AG20443 (cell line): ENCODE measurements around the gene FAM217B.
"Not testable (repeated sequence)": the region's sequence is repeated elsewhere in the genome, so short reads cannot be mapped to it uniquely, and the experiment has no call there.

Experiments
- DNase-seq: peaks from one replicate; pipeline ENCODE4 v3.0.0; 2012; ENCODE audit warnings: low spot score, mixed read lengths

Gene FAM217B

DNA sequence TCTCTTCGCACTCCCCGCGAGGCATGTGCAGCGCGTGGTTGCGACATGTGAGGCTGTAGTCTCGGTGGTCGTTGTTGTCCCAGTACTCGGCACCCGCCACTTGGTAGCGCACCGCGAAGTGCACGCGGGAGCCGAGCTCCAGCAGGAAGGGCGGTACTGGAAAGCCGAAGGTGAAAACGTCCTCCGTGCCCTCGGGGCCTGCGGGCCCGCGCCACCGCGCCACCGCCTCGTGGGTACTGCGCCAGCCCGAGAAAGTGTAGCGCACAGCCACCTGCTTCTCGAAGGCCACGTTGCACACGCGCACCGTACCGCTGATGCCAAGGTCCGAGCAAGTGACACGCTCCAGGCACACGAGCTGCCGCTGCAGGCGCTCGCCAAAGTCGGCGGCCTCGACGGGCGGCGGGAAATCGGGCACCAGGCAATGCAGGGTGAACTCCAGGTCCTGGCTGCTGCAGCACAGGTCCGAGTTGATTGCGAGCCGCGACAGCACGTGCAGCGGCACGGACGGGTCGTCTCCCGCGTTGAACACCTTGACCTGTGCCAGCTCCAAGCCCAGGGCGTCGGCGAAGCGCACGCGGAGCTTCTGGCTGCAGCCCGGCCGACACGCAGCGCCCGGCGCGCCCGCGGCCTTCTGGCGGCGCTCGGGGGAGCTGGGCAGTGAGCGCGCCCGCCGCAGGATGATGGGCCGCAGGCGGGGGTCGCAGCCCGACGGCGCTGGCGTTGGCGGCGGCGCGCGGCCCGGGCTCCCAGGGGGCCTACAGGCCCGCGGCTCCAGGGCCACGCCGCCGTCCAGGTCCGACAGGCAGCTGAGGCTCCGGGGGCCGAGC is 924 bp upstream of the FAM217B start:
- peak; percentile 37 for DNase-seq

DNA sequence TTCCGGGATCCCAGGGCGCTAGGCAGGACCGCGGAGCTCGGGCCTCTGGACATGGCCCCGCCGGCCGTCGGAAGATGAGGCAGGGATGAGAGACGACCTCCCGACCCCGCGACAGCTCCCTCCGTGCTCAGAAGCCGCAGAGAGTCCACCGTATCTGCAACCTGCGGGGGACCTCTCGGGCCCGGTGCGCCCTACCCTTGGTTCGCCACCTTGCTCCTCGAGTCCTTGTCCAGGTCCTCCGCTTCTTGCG is 385 bp upstream of the FAM217B start:
- DNase-seq: no peak

DNA sequence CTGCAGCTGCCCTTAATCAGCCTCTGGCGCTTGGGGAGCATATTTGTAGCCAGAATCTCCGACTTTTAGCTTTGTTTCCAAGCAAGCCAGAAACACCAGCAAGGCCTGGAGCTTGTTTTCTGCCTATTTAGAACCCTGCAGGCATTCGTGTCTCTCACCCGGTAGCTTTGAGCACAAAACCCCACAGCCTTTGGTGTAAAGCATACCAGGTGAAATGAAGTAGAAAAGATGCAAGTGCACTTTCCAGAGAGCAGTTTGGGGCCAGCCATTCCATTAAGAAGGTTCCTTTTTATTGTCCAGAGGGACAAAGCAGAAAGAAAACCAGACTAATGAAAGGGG is 736 bp downstream of the FAM217B start:
- DNase-seq: no peak

DNA sequence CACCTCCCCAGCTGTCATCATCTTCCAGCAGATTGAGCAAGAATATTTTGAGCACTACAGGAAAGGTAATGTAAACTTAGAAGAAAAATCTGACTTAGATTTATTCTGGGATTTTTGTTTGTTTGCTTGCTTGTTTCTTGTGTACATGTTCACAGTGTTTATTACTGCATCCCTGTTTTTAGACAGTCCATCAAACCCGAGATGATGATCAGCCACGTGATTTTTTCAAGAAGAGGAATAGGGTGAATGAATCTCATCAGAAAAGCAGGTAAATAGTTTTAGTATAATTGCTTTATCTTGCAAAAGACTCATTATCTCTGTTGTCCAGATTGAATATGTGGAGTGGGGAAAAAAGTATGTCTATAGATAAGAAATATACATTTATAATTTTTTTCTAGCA is 2.1 kb downstream of the FAM217B start:
- no peak for DNase-seq

DNA sequence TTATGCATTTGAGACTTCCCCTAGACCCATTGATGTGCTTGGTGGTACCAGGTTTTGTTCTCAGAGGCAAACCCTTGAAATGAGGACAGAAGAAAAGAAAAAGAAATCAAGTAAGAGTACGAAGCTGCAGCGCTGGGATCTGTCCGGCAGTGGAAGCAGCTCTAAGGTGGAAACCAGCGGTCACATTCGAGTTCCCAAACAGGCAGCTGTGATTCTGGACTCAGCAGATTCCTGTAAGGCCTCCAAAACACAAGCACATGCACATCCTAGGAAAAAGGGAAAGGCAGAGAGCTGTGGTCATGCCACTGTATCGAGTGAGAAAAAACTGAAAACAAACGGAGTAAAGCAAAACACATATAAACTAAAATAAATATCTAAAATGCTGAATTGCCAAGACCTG is 4.5 kb downstream of the FAM217B start:
- no peak for DNase-seq

DNA sequence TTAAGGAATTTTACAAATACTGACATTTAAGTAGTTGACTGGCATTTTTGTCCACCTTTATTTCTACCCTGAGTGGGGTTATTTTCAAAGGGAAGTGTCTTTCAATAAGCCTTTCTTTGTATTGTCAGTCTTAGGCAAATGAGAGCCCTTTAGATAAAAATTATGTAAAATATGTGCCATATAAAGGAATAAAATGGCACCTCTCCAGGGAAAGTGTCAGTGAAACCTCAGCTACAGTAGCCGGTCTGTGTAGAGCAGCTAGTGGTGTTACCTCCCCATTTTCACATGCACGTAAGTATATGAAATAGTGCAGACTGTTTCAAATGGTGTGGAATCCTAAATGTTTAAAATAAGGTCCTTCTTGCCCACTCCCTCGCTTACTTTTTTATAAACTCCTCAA is 5.0 kb downstream of the FAM217B start:
- no peak for DNase-seq

DNA sequence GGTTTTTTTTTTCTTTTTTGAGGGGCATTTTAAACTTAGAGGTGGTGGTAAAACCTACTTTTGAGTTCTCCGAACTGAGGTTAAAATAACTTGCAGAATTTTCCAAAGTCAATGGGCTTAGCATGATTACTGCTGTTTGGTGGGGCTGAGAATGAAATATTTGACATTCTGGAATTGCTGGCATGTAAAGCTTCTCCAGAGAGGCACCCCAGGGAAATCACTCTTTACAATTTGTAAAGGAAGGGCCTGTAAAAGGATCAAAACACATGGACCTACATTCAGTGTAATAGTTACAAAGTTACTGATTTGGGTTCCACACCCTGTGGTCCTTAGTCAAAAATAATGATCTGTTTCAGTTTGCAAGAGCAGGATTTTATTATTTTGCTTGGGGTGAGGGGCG is 5.5 kb downstream of the FAM217B start:
- no peak for DNase-seq

DNA sequence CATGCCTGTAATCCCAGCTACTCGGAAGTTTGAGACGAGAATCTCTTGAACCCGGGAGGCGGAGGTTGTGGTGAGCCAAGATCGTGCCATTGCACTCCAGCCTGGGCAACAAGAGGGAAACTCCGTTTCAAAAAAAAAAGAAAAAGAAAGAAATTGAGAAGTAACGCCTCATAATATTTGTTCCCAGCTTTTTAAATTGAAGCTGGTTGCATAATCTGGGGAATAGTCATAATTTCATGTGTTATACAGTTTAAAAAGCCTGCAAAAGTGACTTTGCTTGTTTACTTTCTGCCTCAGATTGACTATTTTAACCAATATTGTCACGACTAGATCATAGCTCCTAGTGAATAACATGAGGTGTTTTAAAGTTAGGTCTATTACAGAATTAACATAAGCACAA is 7.2 kb downstream of the FAM217B start:
- no peak for DNase-seq

DNA sequence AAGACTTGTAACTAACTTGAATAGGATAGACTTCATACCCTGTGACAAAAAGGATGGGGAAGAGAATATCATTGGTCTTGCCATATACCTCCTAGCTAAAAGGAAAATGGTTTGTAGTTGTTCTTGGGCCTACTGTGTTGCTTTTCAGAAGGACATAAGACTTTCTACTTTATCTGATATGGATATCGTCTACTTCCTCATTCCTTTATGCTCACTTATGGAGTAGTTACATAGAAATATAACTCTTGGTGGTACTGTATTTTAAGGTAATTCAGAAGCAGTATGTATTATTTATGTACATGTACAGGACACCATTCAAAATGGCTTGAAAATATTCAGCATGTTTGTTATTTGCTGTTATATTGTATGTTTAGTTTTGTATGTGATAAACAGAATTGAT is 8.0 kb downstream of the FAM217B start:
- no peak for DNase-seq

DNA sequence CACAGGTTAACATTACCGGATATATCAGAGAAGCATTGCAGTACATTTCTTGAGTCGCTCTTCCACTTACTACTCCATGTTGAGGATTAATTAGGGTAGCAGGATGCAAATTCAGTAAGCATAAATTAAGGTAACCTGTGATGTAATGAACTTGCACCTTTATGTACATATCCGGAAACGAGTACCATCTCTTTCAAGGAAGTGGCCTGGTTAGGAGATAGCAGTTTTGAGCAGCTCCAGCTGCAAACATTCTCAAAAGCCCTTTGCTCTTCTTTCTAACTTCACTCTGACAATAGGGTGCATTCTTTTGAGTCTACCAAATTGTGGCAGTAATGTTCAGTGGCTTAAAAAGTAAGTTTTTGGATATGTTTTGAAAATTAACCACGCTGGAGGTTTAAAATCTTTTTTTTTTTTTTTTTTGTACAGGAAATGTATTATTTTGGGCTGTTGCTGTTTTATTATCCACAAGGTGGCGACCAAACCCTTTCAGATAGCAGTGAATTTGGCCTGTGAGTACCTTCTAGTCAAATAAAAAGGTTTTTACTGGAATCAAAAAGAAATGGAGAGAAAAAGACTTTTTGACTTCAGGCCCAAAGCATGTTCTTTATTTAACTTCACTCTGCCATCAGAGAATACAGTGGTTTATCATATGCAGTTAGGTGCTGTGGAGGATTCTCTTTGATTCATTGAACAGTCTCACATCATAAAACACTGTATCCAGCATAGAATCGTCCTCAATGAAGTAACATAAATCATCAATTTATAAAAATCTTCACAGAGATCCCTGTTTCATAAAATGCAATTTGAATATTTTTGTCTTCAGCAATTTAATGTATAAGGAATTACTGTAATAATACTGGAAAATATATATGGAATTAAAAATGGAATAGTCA is 8.9 kb downstream of the FAM217B start:
- DNase-seq: peak; percentile 30

DNA sequence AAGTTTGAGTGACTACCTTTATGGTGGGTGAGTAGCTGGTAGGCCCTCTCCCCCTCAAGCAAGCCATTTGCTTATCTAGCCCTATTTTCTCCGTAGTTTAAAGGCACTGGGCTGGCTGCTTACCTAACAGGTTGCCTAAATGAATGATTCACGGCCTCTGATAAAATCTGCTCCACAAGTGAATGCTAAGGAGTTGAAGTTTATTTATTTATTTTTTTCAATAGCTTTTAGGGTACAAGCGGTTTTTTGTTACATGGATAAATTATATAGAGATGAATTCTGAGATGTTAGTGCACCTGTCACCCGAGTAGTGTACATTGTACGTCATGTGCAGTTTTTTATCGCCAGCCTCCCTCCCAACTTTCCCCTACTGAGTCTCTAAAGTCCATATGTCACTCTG is 9.7 kb downstream of the FAM217B start:
- no peak for DNase-seq

DNA sequence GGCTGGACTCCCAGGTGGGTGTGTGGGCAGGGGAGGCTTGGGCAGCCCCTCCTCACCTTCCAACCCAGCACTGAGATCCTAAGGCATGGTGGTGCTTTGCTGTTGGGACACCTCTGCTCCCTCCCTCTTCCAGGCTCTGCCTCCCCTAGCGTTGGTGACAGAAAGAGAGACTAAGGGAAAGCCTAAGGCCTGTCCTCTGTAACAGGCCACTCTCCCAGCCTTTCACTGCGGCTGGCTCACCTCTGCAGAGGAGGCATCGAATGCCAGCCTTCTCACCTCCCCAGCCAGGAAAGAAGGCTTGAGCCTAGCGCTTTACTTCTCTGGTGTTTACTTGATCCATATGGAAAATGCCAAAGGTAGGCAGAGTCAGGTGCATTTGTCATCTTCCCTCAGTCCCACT is 14.5 kb downstream of the FAM217B start:
- no peak for DNase-seq

DNA sequence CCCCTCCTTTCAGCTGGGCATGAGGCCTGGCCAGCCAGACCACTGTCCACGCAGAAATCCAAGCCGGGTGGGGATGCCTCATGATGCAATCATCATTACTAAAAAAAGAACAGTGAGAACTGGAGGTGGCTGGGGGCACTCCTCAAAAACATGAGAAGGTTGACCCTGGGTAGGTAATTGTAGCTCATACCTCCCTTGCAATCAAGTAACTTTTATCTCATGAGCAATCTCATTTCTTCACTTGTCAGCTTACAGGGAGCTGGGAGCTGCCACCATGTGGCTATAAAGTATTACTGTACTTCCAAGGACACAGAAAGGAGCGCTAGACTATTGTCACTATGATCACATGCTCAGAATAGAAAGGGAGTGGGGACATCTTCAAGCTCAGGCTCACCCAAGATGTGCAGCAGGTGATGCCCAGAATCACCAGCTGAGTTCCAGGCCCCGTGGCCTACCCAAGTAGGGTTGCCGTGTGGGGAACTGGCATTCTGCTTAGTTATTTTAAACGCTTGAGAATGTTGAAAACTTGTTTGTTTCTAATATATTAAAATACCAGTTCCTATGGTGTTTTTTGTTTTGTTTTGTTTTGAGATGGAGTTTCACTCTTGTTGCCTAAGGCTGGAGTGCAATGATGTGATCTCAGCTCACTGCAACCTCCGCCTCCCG is 15.1 kb downstream of the FAM217B start:
- peak; percentile 40 for DNase-seq

DNA sequence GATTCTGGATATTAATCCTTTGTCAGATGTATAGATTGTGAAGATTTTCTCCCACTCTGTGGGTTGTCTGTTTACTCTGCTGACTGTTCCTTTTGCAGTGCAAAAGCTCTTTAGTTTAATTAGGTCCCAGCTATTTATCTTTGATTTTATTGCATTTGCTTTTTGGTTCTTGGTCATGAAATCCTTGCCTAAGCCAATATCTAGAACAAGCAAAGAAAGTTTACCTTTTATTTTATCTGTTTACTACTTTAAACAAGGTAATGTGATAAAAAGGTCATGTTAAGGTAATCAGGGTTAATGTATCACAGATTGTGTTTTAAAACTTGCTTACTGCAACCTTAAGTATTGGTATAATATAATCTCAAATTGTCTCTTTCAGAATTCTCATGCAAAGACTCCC is 17.4 kb downstream of the FAM217B start:
- DNase-seq: not testable (repeated sequence)

DNA sequence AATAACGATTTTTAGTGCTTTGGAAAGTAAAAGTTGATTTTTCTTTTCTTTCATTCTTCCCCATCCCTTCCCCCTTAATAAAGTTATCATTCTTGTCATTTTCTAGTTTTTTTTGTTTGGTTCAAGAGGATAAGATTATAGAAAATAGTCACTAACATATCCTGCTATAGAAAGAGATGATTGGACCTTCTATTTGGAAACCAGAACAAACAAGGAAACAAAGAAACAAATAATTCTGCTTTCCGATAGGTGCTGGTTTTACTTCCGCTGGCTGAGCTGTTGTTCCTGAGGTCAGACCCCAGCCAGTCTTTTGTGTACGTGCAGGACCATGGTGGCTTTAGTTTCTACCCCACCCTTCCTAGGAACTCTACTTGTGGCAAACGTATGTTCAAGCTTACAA is 17.9 kb downstream of the FAM217B start, which contains the start of gene CDH26:
TSS of gene CDH26 (plus strand) at position 301 of the 400 bp plus-strand sequence. CDS start 304 bp downstream, outside the sequence.
- DNase-seq: no peak

DNA sequence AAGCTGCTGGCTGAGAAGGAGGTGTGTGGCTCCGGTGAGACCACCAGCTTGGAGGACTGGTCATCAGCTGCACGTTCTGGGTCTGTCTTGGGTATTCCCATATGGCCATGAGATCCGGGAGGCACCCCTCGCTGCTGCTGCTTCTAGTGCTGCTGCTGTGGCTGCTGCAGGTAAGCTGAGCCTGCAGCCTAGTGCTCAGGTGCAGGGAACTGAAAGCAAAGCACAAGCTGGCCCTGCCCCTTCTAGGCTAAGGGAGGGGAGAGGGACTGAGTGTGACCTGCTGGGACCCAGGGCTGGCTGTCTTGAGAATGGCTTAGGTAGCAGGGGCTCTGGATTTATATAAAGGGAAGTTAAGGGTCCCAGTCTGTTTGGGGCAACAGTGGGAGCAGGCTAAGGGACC is 18.4 kb downstream of the FAM217B start:
- no peak for DNase-seq

DNA sequence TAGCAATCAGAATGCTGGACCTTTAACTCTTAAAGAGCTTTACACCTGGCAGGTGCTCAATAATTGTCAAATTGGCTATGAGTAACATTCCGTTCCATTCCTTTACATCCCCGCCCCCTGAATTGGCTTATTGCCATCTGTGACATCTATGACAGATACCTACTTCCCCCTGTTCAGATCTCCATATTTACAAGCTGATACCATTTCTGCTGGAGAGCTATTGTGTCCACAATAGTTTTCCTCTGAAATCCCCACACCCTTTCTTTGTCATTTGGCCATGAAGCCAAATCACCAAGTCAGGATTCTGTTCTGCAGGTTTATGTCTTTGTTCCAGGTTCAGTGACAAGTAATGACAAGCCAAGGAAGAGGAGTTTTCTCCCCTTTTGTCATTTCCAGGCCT is 21.2 kb downstream of the FAM217B start:
- DNase-seq: no peak

DNA sequence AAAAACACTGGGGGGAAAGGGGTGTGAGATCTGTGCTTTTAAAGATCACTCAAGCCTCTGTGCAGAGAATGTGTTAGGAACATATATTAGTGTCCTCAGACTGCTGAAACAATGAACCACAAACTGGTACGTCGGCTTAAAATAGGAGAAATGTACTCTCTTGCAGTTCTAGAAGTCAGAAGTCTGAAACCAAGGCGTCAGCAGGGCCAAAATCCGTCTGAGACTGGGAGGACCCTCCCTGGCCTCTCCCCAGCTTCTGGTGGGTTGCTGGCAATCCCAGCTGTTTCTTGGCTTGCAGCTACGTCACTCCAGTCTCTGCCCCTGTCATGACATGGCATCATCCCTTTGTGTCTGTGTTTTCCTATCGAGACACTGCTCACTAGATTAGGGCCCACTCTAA is 22.0 kb downstream of the FAM217B start:
- no peak for DNase-seq

DNA sequence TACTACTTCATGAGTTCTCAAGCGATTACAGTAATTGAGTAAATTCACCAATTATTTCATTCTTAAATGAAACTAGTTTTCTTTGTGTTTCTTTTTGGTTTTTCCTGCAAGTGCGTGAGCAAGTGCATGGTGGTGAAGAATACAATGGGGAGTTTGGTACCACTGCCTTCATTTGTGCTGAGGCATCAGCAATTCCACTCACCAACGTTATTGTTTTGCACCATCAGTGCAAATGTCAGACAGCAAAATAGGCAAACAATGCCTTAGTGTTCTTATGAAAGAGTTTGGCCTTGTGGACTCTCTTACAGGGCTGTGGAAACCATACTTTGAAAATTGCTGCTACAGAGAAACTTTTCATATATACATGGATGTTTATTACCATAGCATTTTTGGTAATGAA is 26.2 kb downstream of the FAM217B start:
- DNase-seq: no peak

DNA sequence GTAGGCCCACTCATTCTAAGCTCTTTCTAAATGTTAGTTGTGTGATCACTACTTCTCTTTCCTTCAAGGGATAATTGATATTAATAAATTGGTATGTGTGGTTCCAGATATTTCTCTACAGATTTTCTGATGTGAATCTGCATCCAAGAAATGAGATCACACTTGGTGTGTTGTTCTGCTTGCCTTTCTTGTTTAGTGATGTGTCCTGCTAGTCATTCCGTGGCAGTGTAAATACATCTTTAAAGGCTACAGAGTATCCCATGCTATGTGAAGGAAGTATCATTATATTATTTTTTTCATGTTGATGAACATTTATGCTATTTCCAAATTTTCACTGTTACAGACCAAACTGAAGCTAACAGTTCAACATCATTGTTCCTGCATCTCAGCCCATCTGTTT is 31.2 kb downstream of the FAM217B start:
- DNase-seq: no peak

DNA sequence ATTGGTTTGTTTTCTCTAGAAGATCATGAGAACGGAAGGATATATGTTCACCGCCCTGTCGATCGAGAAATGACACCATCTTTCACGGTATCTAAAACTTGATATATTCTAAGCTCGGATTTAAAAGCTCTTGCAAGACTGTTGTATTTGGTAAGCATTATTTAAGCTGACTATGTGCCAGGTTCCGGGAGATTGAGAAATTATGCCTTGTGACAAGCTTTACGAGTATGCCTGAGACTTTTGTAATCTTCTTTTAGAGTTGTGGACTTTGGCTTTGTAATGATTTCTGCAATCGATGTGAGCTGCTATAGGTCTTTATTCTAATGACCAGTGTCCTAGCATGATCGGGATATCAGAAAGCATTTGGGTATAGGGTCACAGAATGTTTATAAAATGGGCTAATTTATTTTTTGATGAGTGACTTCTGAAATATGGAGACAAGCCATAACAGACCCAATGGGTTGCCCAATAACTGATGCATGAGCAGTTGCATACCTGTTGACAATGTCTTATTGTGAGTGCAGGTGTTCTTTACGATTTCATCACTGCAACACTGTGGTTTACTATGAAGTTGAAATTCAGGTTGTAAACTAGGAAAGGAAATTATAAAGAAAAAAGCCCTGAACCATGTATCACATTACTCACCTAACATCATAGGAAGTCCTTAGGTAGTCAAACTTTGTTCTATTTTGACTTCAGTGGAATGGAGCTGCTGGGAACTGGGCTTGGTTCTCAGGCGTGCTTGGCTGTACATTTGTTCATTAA is 32.0 kb downstream of the FAM217B start:
- no peak for DNase-seq

DNA sequence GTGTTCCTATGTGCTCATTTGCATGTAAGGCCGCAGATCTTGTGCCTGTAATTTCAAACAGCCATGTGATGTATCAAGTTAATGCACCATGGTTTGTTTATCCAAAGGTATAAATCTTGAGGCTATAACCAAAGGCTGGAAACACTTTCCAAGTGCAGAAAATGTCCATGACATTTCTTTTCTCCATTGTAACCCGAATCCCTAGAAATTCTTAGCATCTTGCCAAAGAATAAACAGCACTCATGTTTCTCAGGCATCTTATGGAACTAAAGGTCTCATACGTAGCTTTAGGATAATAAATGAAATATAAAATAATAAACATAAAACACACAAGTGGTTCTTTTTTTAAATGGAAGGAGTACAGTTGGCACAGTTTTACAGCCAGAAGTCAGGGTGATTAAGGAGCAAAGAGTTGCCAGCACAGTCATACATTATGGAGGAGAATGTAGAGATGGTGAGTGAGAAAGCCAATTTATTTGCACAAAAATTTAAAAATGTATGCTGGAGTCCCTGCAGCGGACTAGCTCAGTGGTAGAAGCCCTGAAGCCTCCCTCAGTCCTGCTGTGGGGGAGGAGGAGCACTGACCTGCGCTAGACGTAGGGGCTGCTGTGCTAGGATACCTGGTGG is 36.1 kb downstream of the FAM217B start:
- no peak for DNase-seq
